Ectodermal cell (in vitro differentiated cells): ENCODE data around the gene NCBP2L.

ENCODE experiments used
- H3K27ac ChIP-seq: 2 replicates; pipeline ENCODE4 v1.7.0; 2013; ENCODE audit warnings: mild to moderate bottlenecking, low read depth, low read length; ENCODE audit not compliant: insufficient read depth, poor library complexity, severe bottlenecking
- H3K27me3 ChIP-seq: 2 replicates; pipeline ENCODE4 v1.7.0; 2013; ENCODE audit warnings: mild to moderate bottlenecking, low read length; ENCODE audit not compliant: insufficient read depth, control insufficient read depth, poor library complexity, severe bottlenecking
- H3K36me3 ChIP-seq: one replicate; pipeline ENCODE4 v1.7.0; 2013; ENCODE audit warnings: low read length; ENCODE audit not compliant: control insufficient read depth, insufficient read depth
- H3K4me1 ChIP-seq: one replicate; pipeline ENCODE4 v1.7.0; 2013; ENCODE audit warnings: low read length; ENCODE audit not compliant: control insufficient read depth, insufficient read depth
- H3K4me3 ChIP-seq: 2 replicates; pipeline ENCODE4 v1.7.0; 2013; ENCODE audit warnings: low read depth, low read length, control low read depth; ENCODE audit not compliant: insufficient read depth
- H3K9me3 ChIP-seq: 2 replicates; pipeline ENCODE4 v1.7.0; 2013; ENCODE audit warnings: mild to moderate bottlenecking, low read length, moderate library complexity; ENCODE audit not compliant: control insufficient read depth
- WGBS, 2 experiments: methylation state at CpG; one replicate each; pipeline ENCODE4 v1.1.7; 2013; ENCODE audit warnings: missing lambda C conversion rate in 2 of 2; 5-methylcytosine and 5-hydroxymethylcytosine counted together

NCBP2L gene

GRCh38 chrX:107766470-107767150 lies 10.9 kb upstream of the NCBP2L start:
- Histone ChIP-seq H3K36me3 (no peaks in the 10 kb centered on the region), H3K27ac (no peak overlapping the region), H3K4me3 (no peak overlapping the region), H3K9me3 (no peaks in the 10 kb centered on the region), H3K4me1 (no peaks in the 10 kb centered on the region), H3K27me3 (no peaks in the 10 kb centered on the region)
- 79 to 88% methylated on average over 3 to 8 of the region's 8 CpGs for WGBS, 2 experiments

DNA sequence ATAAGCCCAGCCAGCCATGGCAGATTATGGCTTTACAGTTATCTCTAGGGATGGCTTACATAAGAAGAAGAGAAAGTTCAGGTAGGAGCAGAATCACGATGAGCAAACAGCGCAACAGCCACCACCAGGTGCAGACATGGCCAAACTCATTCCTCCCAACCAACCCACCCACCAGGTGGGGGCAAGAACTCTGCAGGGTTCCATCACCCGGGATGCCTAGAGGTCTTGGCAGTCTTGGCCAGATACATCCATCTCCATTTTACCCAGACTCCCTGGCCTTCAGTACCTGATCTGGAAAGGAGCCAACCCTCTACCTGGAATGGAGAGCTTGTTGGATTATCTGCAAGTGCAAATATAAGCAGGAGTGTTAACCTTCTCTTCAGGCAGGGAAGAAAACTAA lies 9.5 kb upstream of the NCBP2L start:
- Histone ChIP-seq H3K27ac (no peak overlapping the region), H3K9me3 (no peaks in the 10 kb centered on the region), H3K4me3 (no peak overlapping the region), H3K4me1 (no peaks in the 10 kb centered on the region), H3K27me3 (no peaks in the 10 kb centered on the region), H3K36me3 (no peaks in the 10 kb centered on the region)
- WGBS, 2 experiments = 86 to 97% methylated on average over 3 of the region's 3 CpGs

- H3K36me3 ChIP-seq = no peaks in the 10 kb centered on the region
- no peaks in the 10 kb centered on the region for H3K4me1 ChIP-seq
- H3K9me3 ChIP-seq = no peaks in the 10 kb centered on the region
- no peak overlapping the region for H3K4me3 ChIP-seq
- no peak overlapping the region for H3K27ac ChIP-seq
- WGBS, 2 experiments = 93 to 95% methylated on average over 4 to 6 of the region's 7 CpGs
- peaks cover 16% of the 10 kb centered on the region for H3K27me3 ChIP-seq
These were observed 7.8 kb upstream of the NCBP2L start for GRCh38 chrX:107769581-107770317.

DNA sequence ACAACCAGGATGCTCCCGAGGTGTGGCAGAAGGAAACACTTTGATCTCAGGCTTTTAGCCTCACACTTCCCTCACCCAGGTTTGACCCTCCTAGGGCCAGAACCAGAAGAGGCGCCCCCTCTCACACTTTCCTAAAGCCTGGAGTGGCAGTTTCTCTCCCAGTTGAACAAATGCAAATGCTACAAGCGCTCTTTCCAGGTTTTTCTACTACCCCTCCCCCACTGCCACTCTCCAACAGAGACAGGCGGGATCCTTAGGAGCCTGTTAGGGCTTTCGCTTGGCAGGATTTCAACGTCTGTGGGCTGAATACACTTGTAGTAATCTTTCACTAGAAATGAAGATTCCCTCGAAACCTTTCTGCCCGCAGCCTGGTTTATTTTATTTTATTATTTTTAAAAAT lies 4.3 kb upstream of the NCBP2L start:
- H3K9me3 ChIP-seq = no peaks in the 10 kb centered on the region
- 2 to 5% methylated on average over 6 of the region's 8 CpGs for WGBS, 2 experiments
- no peaks in the 10 kb centered on the region for H3K4me1 ChIP-seq
- H3K36me3 ChIP-seq = no peaks in the 10 kb centered on the region
- no peak overlapping the region for H3K27ac ChIP-seq
- H3K27me3 ChIP-seq = peaks cover 39% of the 10 kb centered on the region
- no peak overlapping the region for H3K4me3 ChIP-seq

DNA sequence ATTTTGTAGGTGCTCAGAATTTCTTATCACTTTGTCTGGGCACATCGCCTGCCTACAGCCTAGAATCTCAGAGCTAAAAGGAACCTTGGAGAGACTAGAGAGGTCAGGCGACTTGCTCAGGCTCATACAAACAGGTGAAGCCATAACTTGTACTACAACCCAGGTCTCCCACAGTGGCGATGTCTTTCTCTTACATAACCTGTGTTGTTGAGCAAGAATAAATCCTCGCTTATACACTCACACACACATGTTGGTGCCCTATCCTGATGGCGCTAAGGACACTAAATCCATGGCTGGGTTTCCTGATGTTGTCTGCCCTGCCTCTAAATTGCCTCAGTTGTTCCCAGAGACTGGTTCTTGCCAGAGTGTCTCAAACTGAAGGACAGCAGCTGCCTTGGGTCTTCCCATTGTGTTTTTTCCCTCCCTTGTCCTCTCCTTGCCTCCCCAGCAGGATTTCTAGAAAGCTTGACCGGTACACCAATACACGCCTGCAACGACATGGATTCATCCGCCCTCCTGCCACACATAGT lies 3.6 kb upstream of the NCBP2L start:
- WGBS, 2 experiments = 66 to 70% methylated on average over 9 of the region's 9 CpGs

GRCh38 chrX:107775000-107775733 lies 2.4 kb upstream of the NCBP2L start:
- no peaks in the 10 kb centered on the region for H3K36me3 ChIP-seq
- peak overlapping the region; percentile 30 for H3K4me3 ChIP-seq
- H3K27me3 ChIP-seq = peaks cover 39% of the 10 kb centered on the region
- no peaks in the 10 kb centered on the region for H3K9me3 ChIP-seq
- WGBS, 2 experiments = 6% methylated on average over 36 to 40 of the region's 40 CpGs
- no peak overlapping the region for H3K27ac ChIP-seq
- no peaks in the 10 kb centered on the region for H3K4me1 ChIP-seq

More for the DNA sequence above, 3.6 kb upstream of the NCBP2L start:
- Histone ChIP-seq H3K36me3 (no peaks in the 10 kb centered on the region), H3K9me3 (no peaks in the 10 kb centered on the region), H3K4me1 (no peaks in the 10 kb centered on the region), H3K27me3 (peaks cover 39% of the 10 kb centered on the region), H3K27ac (no peak overlapping the region), H3K4me3 (no peak overlapping the region)

DNA sequence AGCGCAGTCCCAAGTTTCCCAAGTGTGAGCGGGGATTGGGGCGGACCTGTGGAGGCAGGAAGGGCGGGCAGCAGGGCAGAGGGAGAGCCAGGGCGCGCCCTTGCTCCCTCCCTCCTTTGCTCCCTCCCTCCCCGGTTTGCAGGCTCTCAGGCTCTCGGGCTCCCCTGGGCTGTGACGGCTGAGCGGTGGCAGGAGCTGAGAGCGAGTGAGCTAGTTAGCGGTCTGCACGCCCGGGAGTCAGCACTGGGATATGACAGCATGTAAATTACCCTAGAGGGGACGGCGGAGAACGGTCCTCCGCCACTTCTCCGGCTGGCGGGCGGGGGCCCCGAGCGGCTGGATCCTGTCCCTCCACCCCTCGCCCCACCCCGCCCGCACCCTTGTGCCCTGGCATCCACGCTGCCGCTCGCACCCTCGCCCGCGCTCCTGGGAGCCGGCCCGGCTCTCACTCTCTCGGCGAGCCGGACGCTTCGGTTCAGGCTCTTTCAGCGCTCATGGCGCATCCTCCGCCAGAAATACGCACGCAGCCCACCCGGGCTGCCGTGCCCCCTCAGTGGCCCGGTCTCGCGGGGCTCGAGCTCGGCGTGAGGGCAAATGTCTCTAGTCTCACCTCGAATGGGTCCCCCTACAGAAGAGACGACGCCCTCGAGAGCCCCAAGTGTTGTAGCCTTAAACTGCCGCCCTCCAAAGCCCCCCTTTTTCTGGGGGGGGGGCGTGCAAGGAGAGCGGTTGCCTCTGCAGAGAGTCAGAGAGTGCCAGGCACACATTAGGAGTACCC lies 1.6 kb upstream of the NCBP2L start, which contains the start of gene TSC22D3:
Gene TSC22D3 (minus strand): TSS at position 54 of the 778 bp plus-strand sequence. CDS start 368 bp downstream, outside the sequence.
- Histone ChIP-seq H3K9me3 (no peaks in the 10 kb centered on the region), H3K4me1 (no peaks in the 10 kb centered on the region), H3K36me3 (no peaks in the 10 kb centered on the region), H3K4me3 (peak within 1 kb of the TSS; percentile 30), H3K27me3 (peaks cover 39% of the 10 kb centered on the region), H3K27ac (no peak within 1 kb of the TSS)
- 1% methylated on average over 53 to 59 of the region's 59 CpGs for WGBS, 2 experiments

DNA sequence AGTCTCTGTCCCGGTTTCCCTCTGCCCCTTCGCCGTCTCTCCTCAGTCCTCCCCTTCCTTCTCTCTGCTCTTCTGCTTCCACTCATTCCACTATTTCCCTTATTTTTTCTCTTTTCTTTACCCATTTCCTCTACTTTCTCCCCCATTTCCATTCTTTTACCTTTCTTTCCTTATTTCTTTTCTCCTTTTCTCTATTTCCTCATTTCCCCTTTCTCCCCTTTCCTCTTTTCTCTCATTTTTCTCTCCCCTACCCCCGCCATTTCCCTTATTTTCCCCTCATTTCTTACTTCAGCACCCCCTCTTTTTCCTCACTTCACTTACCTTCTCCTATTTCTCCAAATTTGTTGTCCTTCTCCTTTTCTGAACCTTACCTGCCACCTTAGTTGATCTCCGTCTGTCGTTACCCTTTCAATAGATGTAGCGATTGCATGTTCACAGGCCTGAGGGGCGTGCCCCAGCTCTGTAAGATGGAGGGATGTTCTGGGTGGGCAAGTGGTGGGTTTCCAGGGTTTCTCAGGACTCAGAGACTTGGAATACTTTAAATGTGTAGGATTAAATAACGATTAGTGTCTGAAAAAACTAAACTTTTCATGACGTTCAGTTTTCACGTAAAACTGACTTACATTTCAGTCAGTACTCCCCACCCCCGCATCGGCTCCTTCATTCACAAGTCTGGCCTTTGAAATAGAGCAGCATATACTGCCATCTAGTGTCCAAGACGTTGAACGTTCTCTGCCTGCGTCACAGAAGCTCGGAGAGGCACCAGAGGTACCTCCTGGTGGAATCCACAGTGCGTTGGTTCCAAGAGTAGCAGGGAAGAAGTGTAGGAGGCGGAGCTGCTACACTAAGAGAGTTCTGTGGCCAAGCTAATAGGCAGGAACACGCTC lies 641 bp upstream of the NCBP2L start:
- Histone ChIP-seq H3K9me3 (no peaks in the 10 kb centered on the region), H3K4me3 (peak overlapping the region; percentile 30), H3K36me3 (no peaks in the 10 kb centered on the region), H3K27me3 (peaks cover 39% of the 10 kb centered on the region), H3K27ac (no peak overlapping the region), H3K4me1 (no peaks in the 10 kb centered on the region)
- 6% methylated on average over 19 to 20 of the region's 20 CpGs for WGBS, 2 experiments

- Histone ChIP-seq H3K4me3 (no peak overlapping the region), H3K36me3 (no peaks in the 10 kb centered on the region), H3K4me1 (no peaks in the 10 kb centered on the region), H3K27me3 (peaks cover 15% of the 10 kb centered on the region), H3K27ac (no peak overlapping the region), H3K9me3 (no peaks in the 10 kb centered on the region)
- WGBS, 2 experiments = 91 to 92% methylated on average over 9 of the region's 9 CpGs
These were observed 3.0 kb downstream of the NCBP2L start for GRCh38 chrX:107780525-107780924.
